Osteoblast (primary cell): Measurements from ENCODE around the gene LGI1. TPM values are rescaled to one million over a fixed set of nuclear protein-coding genes. Genes with fewer than 3 reads are reported as not detected.

Experiments used
- DNase-seq: peaks from one replicate; pipeline ENCODE4 v3.0.0; 2011; ENCODE audit warnings: low spot score, mixed read lengths; ENCODE audit not compliant: insufficient read length; ENCODE audit errors: missing footprints
- H2AFZ ChIP-seq: 2 replicates; pipeline ENCODE4 v1.6.0; 2011; ENCODE audit warnings: mild to moderate bottlenecking, low read length
- H3K27ac ChIP-seq: 2 replicates; pipeline ENCODE4 v1.5.1; 2011; ENCODE audit warnings: mild to moderate bottlenecking, low read depth, low read length, moderate library complexity
- H3K27me3 ChIP-seq: 2 replicates; pipeline ENCODE4 v1.6.0; 2012; ENCODE audit warnings: mild to moderate bottlenecking, control low read depth, inconsistent platforms, low read length, moderate library complexity; ENCODE audit not compliant: insufficient read depth
- H3K36me3 ChIP-seq: 2 replicates; pipeline ENCODE4 v1.5.1; 2011; ENCODE audit warnings: mild to moderate bottlenecking, low read length, control low read depth, moderate library complexity; ENCODE audit not compliant: insufficient read depth
- H3K4me1 ChIP-seq: 2 replicates; pipeline ENCODE4 v1.5.1; 2011; ENCODE audit warnings: mild to moderate bottlenecking, low read length, control low read depth, moderate library complexity; ENCODE audit not compliant: insufficient read depth
- H3K4me2 ChIP-seq: 2 replicates; pipeline ENCODE4 v1.6.0; 2011; ENCODE audit warnings: mild to moderate bottlenecking, low read length; ENCODE audit not compliant: insufficient read depth
- H3K4me3 ChIP-seq: fragments of 200-600 bp; sonication (generic); 3 replicates; pipeline ENCODE4 v1.5.1; 2012; ENCODE audit warnings: mild to moderate bottlenecking, low read length, inconsistent platforms; ENCODE audit not compliant: insufficient read depth
- H3K79me2 ChIP-seq: 2 replicates; pipeline ENCODE4 v1.6.0; 2012; ENCODE audit warnings: mild to moderate bottlenecking, low read length, control low read depth, inconsistent platforms; ENCODE audit not compliant: insufficient read depth
- H3K9me3 ChIP-seq: 2 replicates; pipeline ENCODE4 v1.5.1; 2011; ENCODE audit warnings: low read depth, low read length, control low read depth
- H4K20me1 ChIP-seq: 2 replicates; pipeline ENCODE4 v1.6.0; 2012; ENCODE audit warnings: mild to moderate bottlenecking, low read length, control low read depth; ENCODE audit not compliant: insufficient read depth
- CTCF ChIP-seq: IDR thresholded peaks from 2 replicates; pipeline ENCODE4 v1.5.1; 2011; ENCODE audit warnings: mild to moderate bottlenecking, low read depth, low read length, moderate library complexity; ENCODE audit errors: extremely low read depth
- total RNA-seq: library from RNA; depleted of rRNA; stranded (reverse); fragments of >200 nt; gene quantifications from 2 replicates; pipeline ENCODE4 v1.2.3, GENCODE V29; 2012

LGI1 gene
- total RNA-seq, 1 donor, result not detected

- Histone ChIP-seq H2AFZ (no peak overlapping the region), H3K79me2 (no peaks in the 10 kb centered on the region), H3K4me3 (no peak overlapping the region), H3K4me2 (no peak overlapping the region), H3K4me1 (no peaks in the 10 kb centered on the region), H3K27ac (no peak overlapping the region), H4K20me1 (no peaks in the 10 kb centered on the region), H3K9me3 (no peaks in the 10 kb centered on the region), H3K36me3 (no peaks in the 10 kb centered on the region), H3K27me3 (peaks cover 39% of the 10 kb centered on the region)
- no peak for TF ChIP-seq CTCF
- DNase-seq, result peak; percentile 26
These were observed 35.2 kb upstream of the LGI1 start for GRCh38 chr10:93722550-93722949.

- H3K79me2 ChIP-seq, result no peaks in the 10 kb centered on the region
- H3K4me3 ChIP-seq, result no peak overlapping the region
- H3K27ac ChIP-seq, result no peak overlapping the region
- no peak overlapping the region for H3K4me2 ChIP-seq
- H3K9me3 ChIP-seq, result no peaks in the 10 kb centered on the region
- H3K36me3 ChIP-seq, result no peaks in the 10 kb centered on the region
- H3K4me1 ChIP-seq, result no peaks in the 10 kb centered on the region
- H2AFZ ChIP-seq, result no peak overlapping the region
- H4K20me1 ChIP-seq, result no peaks in the 10 kb centered on the region
- TF ChIP-seq CTCF, result no peak
- DNase-seq, result no peak
- peaks cover 42% of the 10 kb centered on the region for H3K27me3 ChIP-seq
These were observed 34.6 kb upstream of the LGI1 start for GRCh38 chr10:93723153-93723552.

- no peak for DNase-seq
- Histone ChIP-seq H3K4me3 (no peak overlapping the region), H4K20me1 (no peaks in the 10 kb centered on the region), H3K9me3 (no peaks in the 10 kb centered on the region), H3K27ac (no peak overlapping the region), H3K36me3 (no peaks in the 10 kb centered on the region), H2AFZ (no peak overlapping the region), H3K79me2 (no peaks in the 10 kb centered on the region), H3K27me3 (peaks cover 63% of the 10 kb centered on the region), H3K4me2 (no peak overlapping the region), H3K4me1 (no peaks in the 10 kb centered on the region)
- TF ChIP-seq CTCF, result no peak
These were observed 31.7 kb upstream of the LGI1 start for GRCh38 chr10:93726024-93726423.

- Histone ChIP-seq H3K4me3 (no peak overlapping the region), H4K20me1 (no peaks in the 10 kb centered on the region), H3K79me2 (no peaks in the 10 kb centered on the region), H3K27ac (no peak overlapping the region), H2AFZ (no peak overlapping the region), H3K9me3 (no peaks in the 10 kb centered on the region), H3K4me1 (peaks cover 5% of the 10 kb centered on the region), H3K4me2 (no peak overlapping the region), H3K36me3 (no peaks in the 10 kb centered on the region), H3K27me3 (peaks cover 5% of the 10 kb centered on the region)
- no peak for TF ChIP-seq CTCF
- DNase-seq, result no peak
These were observed 16.4 kb upstream of the LGI1 start for GRCh38 chr10:93741367-93741766.
